Panc1 (cell line): ENCODE data around the gene HLA-DQA1. TPM values are rescaled to one million over a fixed set of nuclear protein-coding genes. Genes with fewer than 3 reads are reported as not detected.

Source experiments
- ATAC-seq: fragments of 200-7000 bp; cut with Tn5 transposase; 2 replicates; pipeline ENCODE4 v1.9.1; 2020; ENCODE audit warnings: mild to moderate bottlenecking, moderate library complexity
- BruUV-seq: library from RNA; stranded (reverse); fragments of 400-500 nt; replicated peaks from 2 replicates; lab custom pipeline; 2021; lab: Mats Ljungman, UMichigan
- CTCF ChIA-PET: fragments of 300-600 bp; sonication (Branson Sonifier 250); formaldehyde crosslinking; loops from one replicate; lab custom pipeline; 2022; ENCODE audit warnings: antibody characterized with exemption; lab: Charles Lee
- POLR2A ChIA-PET: fragments of 300-600 bp; sonication (Branson Sonifier 250); formaldehyde crosslinking; loops from one replicate; lab custom pipeline; 2022; ENCODE audit warnings: antibody characterized with exemption; lab: Charles Lee
- DNase-seq: peaks from one replicate; pipeline ENCODE4 v3.0.0-alpha.2; 2010; ENCODE audit warnings: low read depth, low spot score
- H3K27ac ChIP-seq: 2 replicates; pipeline ENCODE4 v1.5.1; 2011; ENCODE audit warnings: mild to moderate bottlenecking, low read length, inconsistent platforms
- H3K27me3 ChIP-seq: fragments of 200-500 bp; sonication (Bioruptor generic); 2 replicates; pipeline ENCODE4 v1.6.0; 2014; ENCODE audit warnings: low read length, inconsistent platforms; ENCODE audit not compliant: control insufficient read depth, insufficient read depth
- H3K36me3 ChIP-seq: fragments of 200-500 bp; sonication (Bioruptor generic); 2 replicates; pipeline ENCODE4 v1.5.1; 2014; ENCODE audit warnings: inconsistent platforms, mild to moderate bottlenecking, low read length, moderate library complexity; ENCODE audit not compliant: control insufficient read depth, insufficient read depth
- H3K4me1 ChIP-seq: 2 replicates; pipeline ENCODE4 v1.5.1; 2011; ENCODE audit warnings: inconsistent platforms, mild to moderate bottlenecking, low read length, moderate library complexity; ENCODE audit not compliant: control insufficient read depth, insufficient read depth
- H3K4me3 ChIP-seq, 2 experiments: 2 replicates each; pipeline ENCODE4 v1.5.1; 2011 to 2012; ENCODE audit warnings: low read depth in 2 of 2, low read length in 2 of 2, mild to moderate bottlenecking in 2 of 2, inconsistent platforms in 1 of 2, moderate library complexity in 1 of 2
- H3K9me3 ChIP-seq: fragments of 200-500 bp; sonication (Bioruptor generic); 2 replicates; pipeline ENCODE4 v1.5.1; 2014; ENCODE audit warnings: low read depth, mild to moderate bottlenecking, inconsistent platforms, low read length, moderate library complexity; ENCODE audit not compliant: control insufficient read depth, insufficient read depth
- CTCF ChIP-seq: fragments of 450-650 bp; IDR thresholded peaks from 2 replicates; pipeline ENCODE4 v1.5.1; 2017; ENCODE audit warnings: mild to moderate bottlenecking
- POLR2AphosphoS5 ChIP-seq: IDR thresholded peaks from 2 replicates; pipeline ENCODE4 v1.6.1; 2012; ENCODE audit warnings: mild to moderate bottlenecking, low read depth, low read length, moderate library complexity
- REST ChIP-seq, 2 experiments: IDR thresholded peaks; 2 replicates each; pipeline ENCODE4 v1.6.1; 2011 to 2012; ENCODE audit warnings: low read depth in 2 of 2, control low read depth in 1 of 2, low read length in 1 of 2, mild to moderate bottlenecking in 1 of 2, moderate library complexity in 1 of 2; ENCODE audit not compliant: insufficient read depth in 1 of 2
- SIN3A ChIP-seq: IDR thresholded peaks from 2 replicates; pipeline ENCODE4 v1.6.1; 2012; ENCODE audit warnings: low read depth, mild to moderate bottlenecking, low read length, moderate library complexity, borderline replicate concordance; ENCODE audit not compliant: insufficient read depth
- TCF7L2 ChIP-seq: IDR thresholded peaks from 2 replicates; pipeline ENCODE4 v1.6.1; 2011; ENCODE audit warnings: mild to moderate bottlenecking, low read depth, low read length, inconsistent platforms
- in situ Hi-C: cut with HindIII; loops from 2 replicates; pipeline ENCODE4 v1.10.0; 2016; ENCODE audit warnings: low sequenced_read_pairs, low pct_unique_long_range_greater_than_20kb
- intact Hi-C: fragments of 100-400 bp; cut with micrococcal nuclease; formaldehyde crosslinking; loops from one replicate; pipeline ENCODE4 v1.10.0; 2022; ENCODE audit not compliant: unreplicated experiment
- total RNA-seq: library from RNA; stranded (reverse); gene quantifications from one replicate; pipeline ENCODE4 v1.2.1, GENCODE V29; 2021; ENCODE audit not compliant: unreplicated experiment

Gene HLA-DQA1
- total RNA-seq, 1 experiment from 2014 or later: 0.39 TPM

GRCh38 chr6:32666420-32667300 lies 29.5 kb downstream of the HLA-DQA1 start, which contains the start of gene HLA-DQB1:
TSS of gene HLA-DQB1 (minus strand) at chr6:32666657. CDS start at chr6:32666607, 50 bp downstream.
- no peaks in the 10 kb centered on the region for H3K36me3 ChIP-seq
- no TSS peak for BruUV-seq
- H3K4me1 ChIP-seq: peaks cover 3% of the 10 kb centered on the region; the same call in 1 of the 2 replicates
- in situ Hi-C loops: no loop called here
- H3K4me3 ChIP-seq: peak within 1 kb of the TSS; percentile 22 to 24
- intact Hi-C loops: no loop called here
- ATAC-seq (peak; percentile 88), DNase-seq (no peak)
- peaks cover 50% of the 10 kb centered on the region for H3K27me3 ChIP-seq
- TF ChIP-seq REST (IDR thresholded peaks at IDR 0.05; ENCODE audit: insufficient read depth in 1 of 2, low read depth in 2 of 2, low read length in 1 of 2) (no peak), CTCF (no peak), SIN3A (no peak), TCF7L2 (no peak), POLR2AphosphoS5 (no peak)
- CTCF ChIA-PET: no interaction called here
- H3K9me3 ChIP-seq: no peaks in the 10 kb centered on the region
- POLR2A ChIA-PET: no interaction called here
- H3K27ac ChIP-seq: no peak within 1 kb of the TSS

- intact Hi-C loops: no loop called here
- BruUV-seq: no TSS peak
- TF ChIP-seq POLR2AphosphoS5: no peak
- no peak for TF ChIP-seq CTCF
- no peak for TF ChIP-seq TCF7L2
- TF ChIP-seq REST (IDR thresholded peaks at IDR 0.05; ENCODE audit: insufficient read depth in 1 of 2, low read depth in 2 of 2, low read length in 1 of 2): no peak
- TF ChIP-seq SIN3A: no peak
- CTCF ChIA-PET: no interaction called here
- no peak overlapping the region for H3K27ac ChIP-seq
- peaks cover 43% of the 10 kb centered on the region for H3K27me3 ChIP-seq
- H3K9me3 ChIP-seq: no peaks in the 10 kb centered on the region
- DNase-seq: no peak
- in situ Hi-C loops: no loop called here
- peaks cover 3% of the 10 kb centered on the region; the same call in 1 of the 2 replicates for H3K4me1 ChIP-seq
- no peak overlapping the region for H3K4me3 ChIP-seq
- POLR2A ChIA-PET: no interaction called here
- peak; percentile 50; the same call in 1 of the 2 replicates for ATAC-seq
- no peaks in the 10 kb centered on the region for H3K36me3 ChIP-seq
Observed at GRCh38 chr6:32668226-32668747, 31.1 kb downstream of the HLA-DQA1 start.
